ENCODE data around the gene SFTA2. TPM values are rescaled to one million over a fixed set of nuclear protein-coding genes. Genes with fewer than 3 reads are reported as not detected.

Gene SFTA2
- polyA plus RNA-seq, 1 of the 3 experiments (the other 2 are of a cell fraction), result not detected

GRCh38 chr6:30900863-30901417, 31.0 kb downstream of the SFTA2 start (continued):
- no peak for TF ChIP-seq REST (IDR thresholded peaks at IDR 0.05; ENCODE audit: low read depth, low read length)
- TF ChIP-seq, protein P1, sequence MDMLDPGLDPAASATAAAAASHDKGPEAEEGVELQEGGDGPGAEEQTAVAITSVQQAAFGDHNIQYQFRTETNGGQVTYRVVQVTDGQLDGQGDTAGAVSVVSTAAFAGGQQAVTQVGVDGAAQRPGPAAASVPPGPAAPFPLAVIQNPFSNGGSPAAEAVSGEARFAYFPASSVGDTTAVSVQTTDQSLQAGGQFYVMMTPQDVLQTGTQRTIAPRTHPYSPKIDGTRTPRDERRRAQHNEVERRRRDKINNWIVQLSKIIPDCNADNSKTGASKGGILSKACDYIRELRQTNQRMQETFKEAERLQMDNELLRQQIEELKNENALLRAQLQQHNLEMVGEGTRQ (IDR thresholded peaks at IDR 0.05; ENCODE audit: borderline replicate concordance, low read depth, low read length), result no peak
- no peak for TF ChIP-seq RAD21 (IDR thresholded peaks at IDR 0.05; ENCODE audit: low read length)
- TF ChIP-seq YY1 (IDR thresholded peaks at IDR 0.05; ENCODE audit: low read depth), result no peak
- no peak for TF ChIP-seq NFIC (IDR thresholded peaks at IDR 0.05; ENCODE audit: borderline replicate concordance)

- H3K4me2 ChIP-seq, result no peak overlapping the region
- DNase-seq, result no peak
- H3K4me3 ChIP-seq (ENCODE audit: low read depth in 2 of 2, low read length in 1 of 2), result no peak overlapping the region
- no peaks in the 10 kb centered on the region for H3K9me2 ChIP-seq
- CTCF ChIA-PET, result interaction anchor here (0.9 to 1.0 kb wide), 2 partner anchors 9 to 15 kb away, joined by 3 read pairs; partner anchors contain the start of gene VARS2
- no peak overlapping the region for H3K9ac ChIP-seq
- TF ChIP-seq POLR2AphosphoS5 (IDR thresholded peaks at IDR 0.05; ENCODE audit: low read depth, low read length) (no peak), EZH2phosphoT487 (IDR thresholded peaks at IDR 0.05; ENCODE audit: borderline replicate concordance, low read depth) (no peak), TEAD4 (IDR thresholded peaks at IDR 0.05; ENCODE audit: borderline replicate concordance, insufficient read depth) (no peak)
- H3K36me3 ChIP-seq (replicated peaks in 1 of 2; ENCODE audit: control insufficient read depth in 1 of 2, insufficient read depth in 2 of 2, low read length in 1 of 2), result peaks cover 6 to 48% of the 10 kb centered on the region in 2 experiments
- no peak overlapping the region for H2AFZ ChIP-seq (ENCODE audit: low read depth)
- H4K20me1 ChIP-seq (ENCODE audit: insufficient read depth), result no peaks in the 10 kb centered on the region
- peaks cover 3% of the 10 kb centered on the region for H3F3A ChIP-seq (replicated peaks; ENCODE audit: insufficient read depth)
- H3K27me3 ChIP-seq (ENCODE audit: insufficient read depth), result no peaks in the 10 kb centered on the region
- no peaks in the 10 kb centered on the region for H3K79me2 ChIP-seq (ENCODE audit: insufficient read depth)
- no peaks in the 10 kb centered on the region for H3K4me1 ChIP-seq (ENCODE audit: control insufficient read depth in 1 of 2, insufficient read depth in 2 of 2, low read depth in 1 of 2, low read length in 1 of 2)
- no peak overlapping the region for H3K27ac ChIP-seq (ENCODE audit: low read depth in 2 of 2, low read length in 1 of 2)
- H3K9me3 ChIP-seq, result no peaks in the 10 kb centered on the region
- POLR2A ChIA-PET, result no interaction called here
- 97% methylated on average over 21 of the region's 23 CpGs for whole genome bisulfite sequencing (ENCODE audit: low lambda C conversion rate)
Measured at GRCh38 chr6:30898750-30899360, 33.1 kb downstream of the SFTA2 start.

GRCh38 chr6:30897882-30898281, 34.1 kb downstream of the SFTA2 start:
- no peaks in the 10 kb centered on the region for H3K79me2 ChIP-seq (ENCODE audit: insufficient read depth)
- POLR2A ChIA-PET, result no interaction called here
- no peak overlapping the region for H3K27ac ChIP-seq (ENCODE audit: low read depth in 2 of 2, low read length in 1 of 2)
- H3K4me1 ChIP-seq (ENCODE audit: control insufficient read depth in 1 of 2, insufficient read depth in 2 of 2, low read depth in 1 of 2, low read length in 1 of 2), result no peaks in the 10 kb centered on the region
- peaks cover 9 to 55% of the 10 kb centered on the region in 2 experiments for H3K36me3 ChIP-seq (replicated peaks in 1 of 2; ENCODE audit: control insufficient read depth in 1 of 2, insufficient read depth in 2 of 2, low read length in 1 of 2)
- H3F3A ChIP-seq (replicated peaks; ENCODE audit: insufficient read depth), result peaks cover under 1% of the 10 kb centered on the region
- CTCF ChIA-PET, result no interaction called here
- H3K4me2 ChIP-seq, result no peak overlapping the region
- no peak overlapping the region for H3K4me3 ChIP-seq (ENCODE audit: low read depth in 2 of 2, low read length in 1 of 2)
- H4K20me1 ChIP-seq (ENCODE audit: insufficient read depth), result no peaks in the 10 kb centered on the region
- H3K9ac ChIP-seq, result no peak overlapping the region
- no peaks in the 10 kb centered on the region for H3K9me2 ChIP-seq
- no peak overlapping the region for H2AFZ ChIP-seq (ENCODE audit: low read depth)
- H3K9me3 ChIP-seq, result no peaks in the 10 kb centered on the region
- DNase-seq, result peak; percentile 10
- 79% methylated on average over 4 of the region's 16 CpGs for WGBS (ENCODE audit: low lambda C conversion rate)
- TF ChIP-seq RFX5 (IDR thresholded peaks at IDR 0.05; ENCODE audit: low read length) (no peak), CHD2 (IDR thresholded peaks at IDR 0.05; ENCODE audit: low read length, partially characterized antibody) (no peak), IRF3 (IDR thresholded peaks at IDR 0.05; ENCODE audit: low read depth, low read length) (no peak), POLR2AphosphoS5 (IDR thresholded peaks at IDR 0.05; ENCODE audit: low read depth, low read length) (no peak), USF1 (IDR thresholded peaks at IDR 0.05; ENCODE audit: borderline replicate concordance, low read depth) (no peak), SMC3 (IDR thresholded peaks at IDR 0.05; ENCODE audit: low read depth, low read length) (no peak), SIN3A (IDR thresholded peaks at IDR 0.05; ENCODE audit: borderline replicate concordance, low read depth, low read length) (no peak), TCF12 (IDR thresholded peaks at IDR 0.05) (no peak), NRF1 (IDR thresholded peaks at IDR 0.05; ENCODE audit: low read depth, low read length) (no peak), FOXM1 (IDR thresholded peaks at IDR 0.05; ENCODE audit: low read depth) (no peak)
- TF ChIP-seq, protein P1 (IDR thresholded peaks at IDR 0.05; ENCODE audit: borderline replicate concordance, low read depth, low read length), result no peak
- no peaks in the 10 kb centered on the region for H3K27me3 ChIP-seq (ENCODE audit: insufficient read depth)
